GM23248 (cell line): ENCODE results near the gene IL4. TPM values are rescaled to one million over a fixed set of nuclear protein-coding genes. Genes with fewer than 3 reads are reported as not detected.
A peak's percentile ranks its signal among the peaks of the same experiment; 100 is the strongest.

Source experiments
- DNase-seq: peaks from one replicate; pipeline ENCODE4 v3.0.0-alpha.2; 2015
- H2AFZ ChIP-seq: fragments of 200-600 bp; sonication (generic); 2 replicates; pipeline ENCODE4 v1.6.1; 2016; ENCODE audit warnings: antibody characterized with exemption
- H3F3A ChIP-seq: fragments of 200-600 bp; sonication (generic); 2 replicates; pipeline ENCODE4 v1.6.1; 2016; ENCODE audit warnings: mild to moderate bottlenecking, antibody characterized with exemption, mixed run types; ENCODE audit not compliant: insufficient read depth
- H3K27ac ChIP-seq: fragments of 200-600 bp; sonication (generic); 2 replicates; pipeline ENCODE4 v1.5.1; 2016; ENCODE audit warnings: mild to moderate bottlenecking
- H3K27me3 ChIP-seq: fragments of 200-600 bp; sonication (generic); replicated peaks from 2 replicates; pipeline ENCODE4 v1.6.1; 2016; ENCODE audit warnings: mild to moderate bottlenecking; ENCODE audit not compliant: insufficient read depth
- H3K36me3 ChIP-seq: fragments of 200-600 bp; sonication (generic); 2 replicates; pipeline ENCODE4 v1.6.1; 2016; ENCODE audit warnings: low read depth, mild to moderate bottlenecking
- H3K4me1 ChIP-seq: fragments of 200-600 bp; sonication (generic); 2 replicates; pipeline ENCODE4 v1.6.1; 2016; ENCODE audit warnings: mild to moderate bottlenecking; ENCODE audit not compliant: insufficient read depth
- H3K4me2 ChIP-seq: fragments of 200-600 bp; sonication (generic); one replicate; pipeline ENCODE4 v1.6.1; 2016; ENCODE audit warnings: mild to moderate bottlenecking; ENCODE audit not compliant: unreplicated experiment
- H3K4me3 ChIP-seq: fragments of 200-600 bp; sonication (generic); 2 replicates; pipeline ENCODE4 v1.5.1; 2016; ENCODE audit warnings: mild to moderate bottlenecking
- H3K79me2 ChIP-seq: fragments of 200-600 bp; sonication (generic); 2 replicates; pipeline ENCODE4 v1.6.1; 2016; ENCODE audit warnings: mild to moderate bottlenecking; ENCODE audit not compliant: insufficient read depth
- H3K9ac ChIP-seq: fragments of 200-600 bp; sonication (generic); 2 replicates; pipeline ENCODE4 v1.6.1; 2016; ENCODE audit warnings: mild to moderate bottlenecking
- H3K9me2 ChIP-seq: fragments of 200-600 bp; sonication (generic); 2 replicates; pipeline ENCODE4 v1.6.1; 2016; ENCODE audit warnings: mixed run types, mild to moderate bottlenecking, moderate library complexity; ENCODE audit not compliant: insufficient read depth
- H3K9me3 ChIP-seq: fragments of 200-600 bp; sonication (generic); one replicate; pipeline ENCODE4 v1.6.1; 2017; ENCODE audit warnings: low read depth
- H4K20me1 ChIP-seq: fragments of 200-600 bp; sonication (generic); 2 replicates; pipeline ENCODE4 v1.6.0; 2016; ENCODE audit not compliant: insufficient read depth
- EZH2 ChIP-seq: fragments of 200-600 bp; sonication (generic); IDR thresholded peaks from 2 replicates; pipeline ENCODE4 v1.6.1; 2018; ENCODE audit warnings: antibody characterized with exemption, mild to moderate bottlenecking; ENCODE audit not compliant: insufficient read depth, poor library complexity, severe bottlenecking
- EZH2phosphoT487 ChIP-seq: fragments of 200-600 bp; sonication (generic); IDR thresholded peaks from 2 replicates; pipeline ENCODE4 v1.6.1; 2018; ENCODE audit warnings: antibody characterized with exemption, moderate library complexity, mild to moderate bottlenecking, low read depth; ENCODE audit not compliant: insufficient read depth
- WGBS, 2 experiments: methylation state at CpG; one replicate each; pipeline ENCODE4 v1.1.6; 2015 to 2017; ENCODE audit warnings: low lambda C conversion rate in 2 of 2, low coverage in 1 of 2; ENCODE audit errors: missing lambda C conversion rate in 2 of 2; 5-methylcytosine and 5-hydroxymethylcytosine counted together
- in situ Hi-C: fragments of 300-500 bp; cut with MboI; formaldehyde crosslinking; loops from 2 replicates; pipeline ENCODE4 v1.15.0; 2020
- polyA plus RNA-seq: library from polyadenylated mRNA; unstranded; fragments of >200 nt; fragmentation: Nextera tagmentation; extraction: Ambion mirVana; gene quantifications from 2 replicates; pipeline ENCODE4 v1.2.1, GENCODE V29; 2016
- total RNA-seq: library from RNA; depleted of rRNA; stranded (reverse); fragments of >200 nt; shearing (Covaris generic); gene quantifications from 2 replicates; pipeline ENCODE4 v1.2.3, GENCODE V29; 2014

Gene IL4
- total and polyA plus RNA-seq, 2 experiments from 2014 or later, result 0.34 TPM; not detected in 1

- Histone ChIP-seq H3K9me2 (no peaks in the 10 kb centered on the region), H3K9ac (no peak overlapping the region), H4K20me1 (no peaks in the 10 kb centered on the region), H2AFZ (no peak overlapping the region), H3K79me2 (no peaks in the 10 kb centered on the region), H3K4me1 (peaks cover 17% of the 10 kb centered on the region), H3K36me3 (no peaks in the 10 kb centered on the region), H3K27ac (no peak overlapping the region), H3K9me3 (no peaks in the 10 kb centered on the region), H3K4me3 (no peak overlapping the region), H3F3A (peaks cover 3% of the 10 kb centered on the region; the same call in 1 of the 2 replicates), H3K4me2 (no peak overlapping the region), H3K27me3 (no peaks in the 10 kb centered on the region)
- TF ChIP-seq EZH2phosphoT487, result no peak
- no peak for TF ChIP-seq EZH2
- in situ Hi-C loops, result no loop called here
- 66 to 70% methylated on average over 6 of the region's 6 CpGs for WGBS, 2 experiments
- DNase-seq, result peak; percentile 15
Measured at GRCh38 chr5:132684491-132684890, 10.7 kb downstream of the IL4 start.

DNA sequence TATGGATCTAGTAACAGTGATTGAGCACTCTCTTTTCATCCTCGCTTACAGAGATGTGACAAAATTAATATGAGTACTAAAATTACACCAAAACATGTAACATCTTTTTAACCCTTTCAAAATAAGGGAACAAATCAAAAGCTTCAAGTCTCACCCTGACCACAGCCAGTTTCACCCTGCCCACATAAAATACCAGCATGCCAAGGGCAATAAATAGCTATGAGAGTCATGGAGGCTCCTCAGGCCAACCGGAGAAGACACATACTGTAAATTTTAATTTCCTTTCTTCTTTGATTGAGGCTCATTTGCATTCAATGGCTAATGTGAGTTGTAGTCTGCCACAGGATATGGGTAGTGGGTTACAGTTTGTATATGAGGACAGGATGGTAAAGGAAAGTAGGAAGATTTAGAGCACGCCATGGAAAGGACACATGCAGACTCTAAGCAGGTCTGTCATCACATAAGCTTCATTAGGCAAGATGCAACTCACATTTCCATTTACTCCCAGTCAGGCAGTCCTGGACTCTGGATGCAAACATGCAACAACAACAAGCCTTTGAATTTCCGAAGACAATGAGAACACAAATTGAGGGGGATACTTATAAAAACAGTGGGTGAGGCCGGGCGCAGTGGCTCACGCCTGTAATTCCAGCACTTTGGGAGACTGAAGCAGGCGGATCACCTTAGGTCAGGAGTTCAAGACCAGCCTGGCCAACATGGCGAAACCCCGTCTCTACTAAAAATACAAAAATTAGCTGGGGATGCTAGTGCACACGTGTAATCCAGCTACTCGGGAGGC is 11.3 kb downstream of the IL4 start:
- Histone ChIP-seq H3K4me2 (no peak overlapping the region), H3K79me2 (no peaks in the 10 kb centered on the region), H3K27me3 (no peaks in the 10 kb centered on the region), H3F3A (peaks cover 3% of the 10 kb centered on the region; the same call in 1 of the 2 replicates), H3K27ac (no peak overlapping the region), H2AFZ (no peak overlapping the region), H3K9me2 (no peaks in the 10 kb centered on the region), H3K4me3 (no peak overlapping the region), H3K4me1 (peaks cover 17% of the 10 kb centered on the region), H3K9ac (no peak overlapping the region), H4K20me1 (no peaks in the 10 kb centered on the region), H3K9me3 (no peaks in the 10 kb centered on the region), H3K36me3 (no peaks in the 10 kb centered on the region)
- TF ChIP-seq EZH2 (no peak), EZH2phosphoT487 (no peak)
- WGBS, 2 experiments, result 87 to 92% methylated on average over 12 of the region's 12 CpGs
- no peak for DNase-seq
- in situ Hi-C loops, result no loop called here

GRCh38 chr5:132686193-132686592 is 12.4 kb downstream of the IL4 start:
- no peak for DNase-seq
- 99 to 100% methylated on average over 3 of the region's 3 CpGs for WGBS, 2 experiments
- no peak overlapping the region for H3K4me3 ChIP-seq
- no peak overlapping the region for H2AFZ ChIP-seq
- H3K9me2 ChIP-seq, result no peaks in the 10 kb centered on the region
- no peak overlapping the region for H3K9ac ChIP-seq
- in situ Hi-C loops, result no loop called here
- no peaks in the 10 kb centered on the region for H4K20me1 ChIP-seq
- H3K27me3 ChIP-seq, result no peaks in the 10 kb centered on the region
- H3K79me2 ChIP-seq, result no peaks in the 10 kb centered on the region
- H3K9me3 ChIP-seq, result no peaks in the 10 kb centered on the region
- TF ChIP-seq EZH2 (no peak), EZH2phosphoT487 (no peak)
- H3K36me3 ChIP-seq, result no peaks in the 10 kb centered on the region
- H3F3A ChIP-seq, result peaks cover 3% of the 10 kb centered on the region; the same call in 1 of the 2 replicates
- H3K27ac ChIP-seq, result no peak overlapping the region
- peaks cover 17% of the 10 kb centered on the region for H3K4me1 ChIP-seq
- H3K4me2 ChIP-seq, result no peak overlapping the region

DNA sequence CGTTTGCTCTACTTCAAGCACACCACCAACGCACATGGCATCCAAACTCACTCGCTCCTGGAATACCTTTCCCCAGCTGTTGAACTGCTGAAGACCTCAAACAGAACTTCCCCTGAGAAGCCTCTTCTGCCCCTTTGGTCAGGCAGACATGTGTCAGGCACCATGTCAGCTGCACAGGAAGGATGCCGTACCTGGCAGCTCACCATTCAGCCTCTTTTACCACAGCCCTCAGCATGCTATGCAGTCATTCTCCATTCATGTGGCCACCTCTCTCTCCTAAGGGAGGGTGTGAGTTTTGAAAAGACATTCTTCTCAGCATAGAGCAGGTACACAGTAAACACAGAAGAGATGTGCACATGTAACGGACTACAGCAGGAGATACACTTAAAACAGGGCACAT is 14.2 kb downstream of the IL4 start:
- Histone ChIP-seq H3K36me3 (no peaks in the 10 kb centered on the region), H3K27ac (no peak overlapping the region), H3K9me2 (no peaks in the 10 kb centered on the region), H3K27me3 (no peaks in the 10 kb centered on the region), H3K9ac (no peak overlapping the region), H3K9me3 (no peaks in the 10 kb centered on the region), H3K4me1 (peaks cover 20% of the 10 kb centered on the region), H4K20me1 (no peaks in the 10 kb centered on the region), H3K4me2 (no peak overlapping the region), H3F3A (peaks cover 3% of the 10 kb centered on the region; the same call in 1 of the 2 replicates), H3K79me2 (no peaks in the 10 kb centered on the region), H3K4me3 (no peak overlapping the region), H2AFZ (no peak overlapping the region)
- DNase-seq, result no peak
- WGBS, 2 experiments, result 75 to 79% methylated on average over 5 of the region's 5 CpGs
- in situ Hi-C loops, result no loop called here
- TF ChIP-seq EZH2phosphoT487 (no peak), EZH2 (no peak)
